K562 (cell line): ENCODE measurements around the gene DXO. TPM values are rescaled to one million over a fixed set of nuclear protein-coding genes. Genes with fewer than 3 reads are reported as not detected.
A peak's percentile ranks its signal among the peaks of the same experiment; 100 is the strongest.

Experiments used
- ATAC-seq: fragments of 200-7000 bp; cut with Tn5 transposase; 3 replicates; pipeline ENCODE4 v1.9.1; 2020; ENCODE audit warnings: moderate library complexity
- BruUV-seq: library from RNA; stranded (reverse); fragments of 400-500 nt; replicated peaks from 2 replicates; lab custom pipeline; 2021; lab: Mats Ljungman, UMichigan
- CTCF ChIA-PET: fragments of 300-600 bp; formaldehyde crosslinking; extraction: SDS; loops from one replicate; lab custom pipeline; 2021; ENCODE audit warnings: low intra/inter-chr PET ratio; lab: Yijun Ruan, JAX
- POLR2A ChIA-PET: fragments of 300-600, 350-650 bp; sonication (Branson Sonifier 250); formaldehyde crosslinking; extraction: SDS; loops from one replicate; lab custom pipeline; 2021; ENCODE audit warnings: antibody characterized with exemption, inconsistent platforms; lab: Yijun Ruan, JAX
- DNase-seq, 4 experiments: peaks; one replicate each; pipeline versions ENCODE4 v3.0.0 to v3.0.0-alpha.2; 2011 to 2018; ENCODE audit warnings: low spot score in 3 of 4, mixed read lengths in 3 of 4; ENCODE audit errors: extremely low read depth in 1 of 4
- FAIRE-seq: peaks from 2 replicates; lab custom pipeline; 2011; peaks lifted over from hg19 to GRCh38; lab: Jason Lieb, UNC
- H2AFZ ChIP-seq: 2 replicates; pipeline ENCODE4 v1.6.0; 2011; ENCODE audit warnings: low read depth, low read length, control low read depth, inconsistent platforms
- H3K27ac ChIP-seq: fragments of 200-600 bp; 3 replicates; pipeline ENCODE4 v1.8.0; 2011; ENCODE audit warnings: low read depth, mild to moderate bottlenecking, control low read depth, inconsistent platforms, low read length, moderate library complexity, mixed read lengths; ENCODE audit errors: extremely low read depth
- H3K27me3 ChIP-seq, 2 experiments: fragments of 300-600 bp in 1 of 2; 2 replicates in 1 of 2; 3 replicates in 1 of 2; pipeline versions ENCODE4 v1.6.0 to v1.8.0; 2011; ENCODE audit warnings: inconsistent platforms in 2 of 2, low read length in 2 of 2, mild to moderate bottlenecking in 1 of 2, mixed read lengths in 1 of 2, moderate library complexity in 1 of 2; ENCODE audit not compliant: control insufficient read depth in 2 of 2, insufficient read depth in 2 of 2
- H3K36me3 ChIP-seq: fragments of 300-600 bp; 3 replicates; pipeline ENCODE4 v1.8.0; 2011; ENCODE audit warnings: mild to moderate bottlenecking, low read length, inconsistent platforms; ENCODE audit not compliant: control insufficient read depth, insufficient read depth
- H3K4me1 ChIP-seq, 2 experiments: fragments of 200-600 bp in 1 of 2; replicated peaks in 1 of 2; 2 replicates in 1 of 2; 3 replicates in 1 of 2; pipeline versions ENCODE4 v1.5.1 to v1.8.0; 2011; ENCODE audit warnings: inconsistent platforms in 2 of 2, low read length in 2 of 2, mild to moderate bottlenecking in 1 of 2, mixed read lengths in 1 of 2, moderate library complexity in 1 of 2; ENCODE audit not compliant: control insufficient read depth in 2 of 2, insufficient read depth in 2 of 2
- H3K4me2 ChIP-seq: 2 replicates; pipeline ENCODE4 v1.6.1; 2011; ENCODE audit warnings: low read length, control low read depth, inconsistent platforms, mixed read lengths; ENCODE audit not compliant: insufficient read depth
- H3K4me3 ChIP-seq: fragments of 200-600 bp; sonication (generic), shearing (Covaris generic); 2 replicates; pipeline ENCODE4 v1.5.1; 2016; ENCODE audit warnings: control low read depth, inconsistent platforms
- H3K79me2 ChIP-seq: fragments of 200-600 bp; 3 replicates; pipeline ENCODE4 v1.8.0; 2011; ENCODE audit warnings: low read length, inconsistent platforms; ENCODE audit not compliant: control insufficient read depth, insufficient read depth
- H3K9ac ChIP-seq, 2 experiments: 2 replicates each; pipeline versions ENCODE4 v1.6.0 to v1.6.1; 2011; ENCODE audit warnings: low read depth in 2 of 2, low read length in 2 of 2, control low read depth in 1 of 2, inconsistent platforms in 1 of 2, mild to moderate bottlenecking in 1 of 2, mixed read lengths in 1 of 2; ENCODE audit not compliant: insufficient read depth in 1 of 2
- H3K9me1 ChIP-seq: one replicate; pipeline ENCODE4 v1.6.0; 2011; ENCODE audit warnings: inconsistent platforms, mild to moderate bottlenecking, low read length, moderate library complexity; ENCODE audit not compliant: control insufficient read depth, insufficient read depth
- H3K9me3 ChIP-seq: replicated peaks from 2 replicates; pipeline ENCODE4 v1.5.1; 2011; ENCODE audit warnings: low read depth, low read length, inconsistent platforms; ENCODE audit not compliant: control insufficient read depth, insufficient read depth
- H4K20me1 ChIP-seq: replicated peaks from 2 replicates; pipeline ENCODE4 v1.6.1; 2011; ENCODE audit warnings: low read length, inconsistent platforms, mixed read lengths; ENCODE audit not compliant: control insufficient read depth, insufficient read depth
- ATF1 ChIP-seq, 2 experiments: fragments of 450-650 bp in 1 of 2; IDR thresholded peaks; 2 replicates each; pipeline ENCODE4 v1.6.1; 2016; ENCODE audit warnings: missing compliant biosample characterization in 1 of 2, missing genetic modification characterization in 1 of 2
- ERF ChIP-seq: fragments of 450-650 bp; formaldehyde crosslinking; IDR thresholded peaks from 2 replicates; pipeline ENCODE4 v1.4.0; 2020; ENCODE audit warnings: mild to moderate bottlenecking, mixed read lengths
- FIP1L1 ChIP-seq: fragments of 200-400 bp; formaldehyde crosslinking; IDR thresholded peaks from 2 replicates; pipeline ENCODE4 v1.6.1; 2018; ENCODE audit warnings: mild to moderate bottlenecking, low read depth, low read length; ENCODE audit not compliant: poor library complexity, severe bottlenecking
- HOXB6 ChIP-seq: fragments of 250-450 bp; sonication (Bioruptor Pico); IDR thresholded peaks from 2 replicates; pipeline ENCODE4 v1.5.1; 2022; ENCODE audit warnings: mild to moderate bottlenecking, borderline replicate concordance
- IFI16 ChIP-seq: fragments of 250-450 bp; sonication (Bioruptor Pico); IDR thresholded peaks from 2 replicates; pipeline ENCODE4 v2.1.2; 2022; ENCODE audit warnings: mild to moderate bottlenecking, inconsistent platforms
- PTBP1 ChIP-seq: fragments of 200-400 bp; formaldehyde crosslinking; IDR thresholded peaks from 2 replicates; pipeline ENCODE4 v1.6.1; 2017; ENCODE audit warnings: low read depth, low read length
- RBM15 ChIP-seq: fragments of 200-400 bp; formaldehyde crosslinking; IDR thresholded peaks from 2 replicates; pipeline ENCODE4 v1.6.1; 2018; ENCODE audit warnings: mild to moderate bottlenecking, low read length, moderate library complexity; ENCODE audit not compliant: insufficient read depth
- SNIP1 ChIP-seq: fragments of 450-650 bp; IDR thresholded peaks from 2 replicates; pipeline ENCODE4 v1.7.1; 2017; ENCODE audit warnings: low read depth, mild to moderate bottlenecking
- ZFPM2 ChIP-seq: fragments of 250-450 bp; sonication (Bioruptor Pico); IDR thresholded peaks from 2 replicates; pipeline ENCODE4 v1.5.1; 2022; ENCODE audit warnings: mild to moderate bottlenecking
- ZNF140 ChIP-seq: fragments of 250-450 bp; sonication (Bioruptor Pico); IDR thresholded peaks from 2 replicates; pipeline ENCODE4 v1.8.0; 2021; ENCODE audit warnings: moderate library complexity, mild to moderate bottlenecking, inconsistent platforms
- ZNF644 ChIP-seq: fragments of 200-800 bp; sonication (Bioruptor generic); IDR thresholded peaks from 2 replicates; pipeline ENCODE4 v1.6.1; 2016; ENCODE audit warnings: low read depth, missing genetic modification characterization, missing compliant biosample characterization
- WGBS: fragments of 100-300 bp; shearing (Covaris generic); methylation state at CpG from one replicate; pipeline ENCODE4 v1.1.6; 2016; ENCODE audit warnings: low coverage, mixed read lengths; ENCODE audit not compliant: insufficient coverage; ENCODE audit errors: missing lambda C conversion rate; 5-methylcytosine and 5-hydroxymethylcytosine counted together
- in situ Hi-C: fragments of 300-500 bp; cut with MboI; formaldehyde crosslinking; loops from 4 replicates; pipeline ENCODE4 v1.15.0; 2018; ENCODE audit warnings: inconsistent platforms, mixed read lengths
- intact Hi-C: fragments of 100-400 bp; cut with micrococcal nuclease; formaldehyde crosslinking; loops from 2 replicates; pipeline ENCODE4 v1.14.2; 2022
- polyA plus RNA-seq, 8 experiments: library from polyadenylated mRNA; depleted of rRNA in 4 of 8; stranded (reverse) in 5 of 8; unstranded in 3 of 8; fragments of >200 nt; fragmentation: Nextera tagmentation in 2 of 8; fragmentation: Illumina TruSeq in 1 of 8; extraction: Ambion mirVana in 2 of 8; extraction: Trizol in 1 of 8; gene quantifications; 2 replicates each; pipeline versions ENCODE4 v1.2.1 to v1.2.3, GENCODE V29; 2011 to 2014; ENCODE audit warnings: inconsistent platforms in 1 of 8, missing spikeins in 1 of 8
- total RNA-seq, 7 experiments: library from RNA; depleted of rRNA in 6 of 7; stranded (reverse); fragments of >200 nt in 6 of 7; fragmentation: Illumina TruSeq in 2 of 7; extraction: Trizol in 2 of 7; gene quantifications; 2 replicates each; pipeline versions ENCODE4 v1.2.1 to v1.2.3, GENCODE V29; 2011 to 2021; ENCODE audit warnings: low replicate concordance in 1 of 7
- TF ChIP-seq, protein P1 (sequence below): fragments of 250-450 bp; sonication (Bioruptor Pico); IDR thresholded peaks from 2 replicates; pipeline ENCODE4 v1.4.0; 2020

DXO gene
- total and polyA plus RNA-seq, 9 of the 15 experiments (the other 6 are each of a cell fraction or from before 2014, with no cell fraction given) = 6.4 to 35.1 (median 19.4) TPM

DNA sequence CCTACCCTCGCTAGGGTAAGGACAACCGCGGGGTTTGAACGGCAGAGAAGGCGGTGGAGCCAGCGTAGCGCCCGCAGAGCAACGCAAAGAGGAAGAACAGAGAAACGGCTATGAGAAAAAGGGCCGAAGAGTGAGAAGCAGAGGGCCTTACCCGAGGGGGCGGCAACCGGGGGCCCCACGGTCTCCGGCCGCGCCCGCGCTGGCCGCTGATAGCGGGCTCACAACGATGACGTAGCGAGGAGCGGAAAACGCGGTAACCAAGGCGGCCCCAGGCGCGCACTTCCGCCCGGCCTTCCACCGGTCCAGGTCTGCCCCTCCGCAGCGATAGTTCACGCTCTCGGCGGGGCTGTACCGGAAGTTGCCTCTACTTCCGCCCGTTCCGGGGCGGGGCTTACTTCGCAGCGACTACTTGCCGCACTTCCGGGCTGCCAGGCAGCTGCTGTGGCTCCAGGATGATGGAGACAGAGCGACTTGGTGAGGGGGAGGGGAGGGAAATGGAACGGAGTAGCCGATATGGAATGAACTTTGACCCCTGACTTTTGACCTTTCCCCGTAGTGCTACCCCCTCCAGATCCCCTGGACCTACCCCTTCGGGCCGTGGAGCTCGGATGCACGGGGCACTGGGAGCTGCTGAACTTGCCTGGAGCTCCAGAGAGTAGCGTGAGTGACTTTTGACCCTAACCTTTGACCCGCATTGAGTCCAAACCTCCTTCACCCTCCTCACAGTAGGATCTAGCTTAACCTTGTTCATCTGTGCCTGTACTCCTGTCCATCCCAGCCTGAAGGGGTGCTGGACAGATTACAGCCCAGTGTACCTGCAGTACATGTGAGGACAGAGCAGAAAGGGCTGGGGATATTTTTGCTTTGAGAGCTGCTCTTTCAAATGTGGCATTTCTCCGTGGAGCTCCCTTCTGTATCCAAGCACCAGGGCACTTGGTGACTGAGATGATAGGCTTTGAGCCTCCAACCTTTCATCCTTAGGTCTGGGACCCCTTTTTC lies 12.9 kb downstream of the DXO start, which contains the start of the genes NELFE and SKIC2 (continued):
- 0 out of 2 replicates have a peak, but pooled peaks have one; percentile 63 for TF ChIP-seq ZNF140 (CRISPR knock-in tag)
- peak; percentile 93; the same call in 1 of the 2 replicates for TF ChIP-seq ERF
- 0 out of 2 replicates have a peak, but pooled peaks have one; percentile 46 for TF ChIP-seq IFI16 (CRISPR knock-in tag)
- TF ChIP-seq ZNF644 (tag) = peak; percentile 22; the same call in 1 of the 2 replicates
- no peak for TF ChIP-seq RBM15

GRCh38 chr6:31958412-31958740 lies 13.6 kb downstream of the DXO start:
- no peaks in the 10 kb centered on the region for H4K20me1 ChIP-seq
- H3K79me2 ChIP-seq = peaks cover 40% of the 10 kb centered on the region
- ChIA-PET CTCF (interaction anchor here (0.6 kb wide), 1 partner anchor 375 kb away, joined by 3 read pairs; no protein-coding TSS in a partner anchor), POLR2A (interaction anchor here (0.6 to 4.8 kb wide), 6 partner anchors 9 to 306 kb away, joined by 3 to 74 read pairs (median 6); partner anchors contain the start of genes BAG6, CFB and DXO)
- DNase-seq = peak in 1 of 4 experiments; percentile 62
- peak overlapping the region; percentile 97 for H3K4me3 ChIP-seq
- intact Hi-C loops = loop anchor here (2.0 to 5.0 kb wide), 2 partner anchors 41 to 56 kb away; partner anchors contain the start of gene ZBTB12
- ATAC-seq = peak; percentile 12
- H3K9me1 ChIP-seq = no peaks in the 10 kb centered on the region
- no TSS peak for BruUV-seq
- under 1% methylated on average over 11 of the region's 11 CpGs for WGBS
- H3K9me3 ChIP-seq = no peaks in the 10 kb centered on the region
- H3K4me1 ChIP-seq = peaks cover 4 to 17% of the 10 kb centered on the region in 2 experiments; a peak in 4 of 5 replicates
- peak overlapping the region; percentile 100 for H3K4me2 ChIP-seq
- in situ Hi-C loops = loop anchor here (10.0 kb wide), 1 partner anchor 86 kb away; no protein-coding TSS in a partner anchor
- H3K27ac ChIP-seq = peak overlapping the region; percentile 87
- H3K36me3 ChIP-seq = peaks cover 74% of the 10 kb centered on the region
- FAIRE-seq = no peak
- H3K9ac ChIP-seq = peak overlapping the region; percentile 96 to 97
- no peaks in the 10 kb centered on the region for H3K27me3 ChIP-seq
- H2AFZ ChIP-seq = peak overlapping the region; percentile 94
- TF ChIP-seq FIP1L1 = no peak
- TF ChIP-seq ZFPM2 (CRISPR knock-in tag) = no peak
- TF ChIP-seq HOXB6 (CRISPR knock-in tag) = no peak
- TF ChIP-seq ATF1 (CRISPR knock-in tag; IDR thresholded peaks at IDR 0.05) = no peak
- TF ChIP-seq ATF1 (tag; IDR thresholded peaks at IDR 0.05) = no peak
- no peak for TF ChIP-seq PTBP1
- TF ChIP-seq, protein P1, sequence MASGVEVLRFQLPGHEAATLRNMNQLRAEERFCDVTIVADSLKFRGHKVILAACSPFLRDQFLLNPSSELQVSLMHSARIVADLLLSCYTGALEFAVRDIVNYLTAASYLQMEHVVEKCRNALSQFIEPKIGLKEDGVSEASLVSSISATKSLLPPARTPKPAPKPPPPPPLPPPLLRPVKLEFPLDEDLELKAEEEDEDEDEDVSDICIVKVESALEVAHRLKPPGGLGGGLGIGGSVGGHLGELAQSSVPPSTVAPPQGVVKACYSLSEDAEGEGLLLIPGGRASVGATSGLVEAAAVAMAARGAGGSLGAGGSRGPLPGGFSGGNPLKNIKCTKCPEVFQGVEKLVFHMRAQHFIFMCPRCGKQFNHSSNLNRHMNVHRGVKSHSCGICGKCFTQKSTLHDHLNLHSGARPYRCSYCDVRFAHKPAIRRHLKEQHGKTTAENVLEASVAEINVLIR (CRISPR knock-in tag) = no peak
- TF ChIP-seq SNIP1 = no peak
